Cerebellar cortex (tissue), 1 donor: ENCODE results near the gene CUL7.
"Not testable (repeated sequence)": the region's sequence is repeated elsewhere in the genome, so short reads cannot be mapped to it uniquely, and the experiment has no call there.

ENCODE experiments used
- DNase-seq: peaks from one replicate; pipeline ENCODE4 v3.0.0-alpha.2; 2015; ENCODE audit warnings: low spot score

CUL7 gene

GRCh38 chr6:43053545-43054205 lies at the start of gene CUL7:
CUL7 (minus strand) TSS chr6:43053851; CDS start chr6:43052788, 1,063 bp downstream.
- peak; percentile 97 for DNase-seq

GRCh38 chr6:43101497-43101896 lies 47.8 kb upstream of the CUL7 start:
- DNase-seq: no peak

GRCh38 chr6:43097502-43097901 lies 43.9 kb upstream of the CUL7 start:
- DNase-seq: no peak

- DNase-seq: no peak
Observed at GRCh38 chr6:43097098-43097489, 43.4 kb upstream of the CUL7 start.

GRCh38 chr6:43096451-43097097 lies 42.9 kb upstream of the CUL7 start:
- DNase-seq: no peak

- DNase-seq: no peak
Observed at GRCh38 chr6:43095939-43096338, 42.3 kb upstream of the CUL7 start.

GRCh38 chr6:43093436-43094289 lies 40.0 kb upstream of the CUL7 start:
- peak; percentile 75 for DNase-seq

- no peak for DNase-seq
Observed at GRCh38 chr6:43092635-43093034, 39.0 kb upstream of the CUL7 start.

- no peak for DNase-seq
Observed at GRCh38 chr6:43091436-43091991, 37.9 kb upstream of the CUL7 start.

- no peak for DNase-seq
Observed at GRCh38 chr6:43091020-43091419, 37.4 kb upstream of the CUL7 start.

- peak; percentile 50 for DNase-seq
Observed at GRCh38 chr6:43090559-43090956, 36.9 kb upstream of the CUL7 start.

GRCh38 chr6:43089874-43090558 lies 36.4 kb upstream of the CUL7 start:
- DNase-seq: peak; percentile 40

- DNase-seq: no peak
Observed at GRCh38 chr6:43089467-43089866, 35.8 kb upstream of the CUL7 start.

GRCh38 chr6:43088654-43089056 lies 35.0 kb upstream of the CUL7 start:
- DNase-seq: no peak

GRCh38 chr6:43086022-43086658 lies 32.5 kb upstream of the CUL7 start:
- DNase-seq: no peak

- DNase-seq: no peak
Observed at GRCh38 chr6:43082806-43083655, 29.4 kb upstream of the CUL7 start.

- DNase-seq: not testable (repeated sequence)
Observed at GRCh38 chr6:43081922-43082321, 28.3 kb upstream of the CUL7 start.

- DNase-seq: no peak
Observed at GRCh38 chr6:43081043-43081442, 27.4 kb upstream of the CUL7 start.

GRCh38 chr6:43078691-43079090 lies 25.0 kb upstream of the CUL7 start:
- DNase-seq: no peak

- no peak for DNase-seq
Observed at GRCh38 chr6:43077981-43078511, 24.4 kb upstream of the CUL7 start.
